Muscle of back (tissue), 13 donors: Measurements from ENCODE around the gene TAF1L. TPM values are rescaled to one million over a fixed set of nuclear protein-coding genes. Genes with fewer than 3 reads are reported as not detected.
"Not testable (repeated sequence)": the region's sequence is repeated elsewhere in the genome, so short reads cannot be mapped to it uniquely, and the experiment has no call there.

Experiments
- DNase-seq, 3 donors: peaks; one replicate each; pipeline versions ENCODE4 v3.0.0 to v3.0.0-alpha.2; 2013
- long read RNA-seq, 9 donors: transcript quantifications; one replicate each; lab custom pipeline, GENCODE V29; 2026
- polyA plus RNA-seq, 10 donors: library from polyadenylated mRNA; unstranded; fragments of 120-200 nt; gene quantifications; one replicate each; pipeline ENCODE4 v1.2.1, GENCODE V29; 2013; ENCODE audit not compliant: insufficient read length in 10 of 10

Gene TAF1L, protein sequence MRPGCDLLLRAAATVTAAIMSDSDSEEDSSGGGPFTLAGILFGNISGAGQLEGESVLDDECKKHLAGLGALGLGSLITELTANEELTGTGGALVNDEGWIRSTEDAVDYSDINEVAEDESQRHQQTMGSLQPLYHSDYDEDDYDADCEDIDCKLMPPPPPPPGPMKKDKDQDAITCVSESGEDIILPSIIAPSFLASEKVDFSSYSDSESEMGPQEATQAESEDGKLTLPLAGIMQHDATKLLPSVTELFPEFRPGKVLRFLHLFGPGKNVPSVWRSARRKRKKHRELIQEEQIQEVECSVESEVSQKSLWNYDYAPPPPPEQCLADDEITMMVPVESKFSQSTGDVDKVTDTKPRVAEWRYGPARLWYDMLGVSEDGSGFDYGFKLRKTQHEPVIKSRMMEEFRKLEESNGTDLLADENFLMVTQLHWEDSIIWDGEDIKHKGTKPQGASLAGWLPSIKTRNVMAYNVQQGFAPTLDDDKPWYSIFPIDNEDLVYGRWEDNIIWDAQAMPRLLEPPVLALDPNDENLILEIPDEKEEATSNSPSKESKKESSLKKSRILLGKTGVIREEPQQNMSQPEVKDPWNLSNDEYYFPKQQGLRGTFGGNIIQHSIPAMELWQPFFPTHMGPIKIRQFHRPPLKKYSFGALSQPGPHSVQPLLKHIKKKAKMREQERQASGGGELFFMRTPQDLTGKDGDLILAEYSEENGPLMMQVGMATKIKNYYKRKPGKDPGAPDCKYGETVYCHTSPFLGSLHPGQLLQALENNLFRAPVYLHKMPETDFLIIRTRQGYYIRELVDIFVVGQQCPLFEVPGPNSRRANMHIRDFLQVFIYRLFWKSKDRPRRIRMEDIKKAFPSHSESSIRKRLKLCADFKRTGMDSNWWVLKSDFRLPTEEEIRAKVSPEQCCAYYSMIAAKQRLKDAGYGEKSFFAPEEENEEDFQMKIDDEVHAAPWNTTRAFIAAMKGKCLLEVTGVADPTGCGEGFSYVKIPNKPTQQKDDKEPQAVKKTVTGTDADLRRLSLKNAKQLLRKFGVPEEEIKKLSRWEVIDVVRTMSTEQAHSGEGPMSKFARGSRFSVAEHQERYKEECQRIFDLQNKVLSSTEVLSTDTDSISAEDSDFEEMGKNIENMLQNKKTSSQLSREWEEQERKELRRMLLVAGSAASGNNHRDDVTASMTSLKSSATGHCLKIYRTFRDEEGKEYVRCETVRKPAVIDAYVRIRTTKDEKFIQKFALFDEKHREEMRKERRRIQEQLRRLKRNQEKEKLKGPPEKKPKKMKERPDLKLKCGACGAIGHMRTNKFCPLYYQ (N-terminal part only)
- polyA plus RNA-seq, result under 1 TPM in 6 of 10 donors, not detected in 4; 0.01 to 0.09 (median 0.07) TPM
- long read RNA-seq, donor 1, result 0 reads
- long read RNA-seq, donor 2, result 0 reads
- long read RNA-seq, donor 3, result 0 reads
- long read RNA-seq, donor 4, result 0 reads
- long read RNA-seq, donor 5, result 0 reads
- long read RNA-seq, donor 6, result 0 reads
- long read RNA-seq, donor 7, result 0 reads
- long read RNA-seq, donor 8, full-length matches to known transcripts, result 1 of 1 reads
- long read RNA-seq, donor 8, partial matches to known transcripts, result 0 of 1 reads
- long read RNA-seq, donor 8, other reads (novel, unspliced or antisense), result 0 of 1 reads
- long read RNA-seq, donor 9, result 0 reads

DNA sequence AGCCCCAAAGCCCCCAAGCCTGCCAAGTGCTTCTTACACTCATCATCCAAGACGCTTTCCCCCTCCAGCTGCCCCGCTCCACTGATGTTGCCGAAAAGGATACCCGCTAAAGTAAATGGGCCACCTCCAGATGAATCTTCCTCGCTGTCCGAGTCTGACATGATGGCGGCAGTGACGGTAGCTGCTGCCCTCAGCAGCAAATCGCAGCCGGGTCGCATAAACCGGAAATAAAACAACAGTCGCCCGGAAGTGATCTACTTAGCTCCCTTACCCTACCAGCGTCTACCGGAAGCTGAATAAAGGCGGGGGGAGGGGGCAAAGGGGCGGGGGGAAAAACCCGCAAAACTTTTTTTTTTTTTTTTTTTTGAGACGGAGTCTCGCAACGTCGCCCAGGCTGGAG lies at the start of gene TAF1L:
Gene TAF1L, minus strand, starts transcription at position 308 of the 400 bp plus-strand sequence. Its CDS starts 90 bp downstream, at position 218.
- no peak for DNase-seq

DNA sequence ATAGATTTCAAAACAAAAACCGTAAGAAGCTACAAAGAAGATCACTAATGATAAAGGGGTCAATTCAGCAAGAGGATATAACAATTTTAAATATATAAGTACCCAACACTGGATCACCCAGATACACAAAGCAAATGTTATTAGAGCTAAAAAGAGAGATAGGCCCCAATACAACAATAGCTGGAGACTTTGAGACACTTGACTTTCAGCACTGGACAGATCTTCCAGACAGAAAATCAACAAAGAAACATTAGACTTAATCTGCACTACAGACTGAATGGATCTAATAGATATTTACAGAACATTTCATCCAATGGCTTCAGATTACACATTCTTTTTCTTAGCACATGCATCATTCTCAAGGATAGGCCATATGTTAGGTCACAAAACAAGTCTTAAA lies 46.3 kb upstream of the TAF1L start:
- no peak for DNase-seq

DNA sequence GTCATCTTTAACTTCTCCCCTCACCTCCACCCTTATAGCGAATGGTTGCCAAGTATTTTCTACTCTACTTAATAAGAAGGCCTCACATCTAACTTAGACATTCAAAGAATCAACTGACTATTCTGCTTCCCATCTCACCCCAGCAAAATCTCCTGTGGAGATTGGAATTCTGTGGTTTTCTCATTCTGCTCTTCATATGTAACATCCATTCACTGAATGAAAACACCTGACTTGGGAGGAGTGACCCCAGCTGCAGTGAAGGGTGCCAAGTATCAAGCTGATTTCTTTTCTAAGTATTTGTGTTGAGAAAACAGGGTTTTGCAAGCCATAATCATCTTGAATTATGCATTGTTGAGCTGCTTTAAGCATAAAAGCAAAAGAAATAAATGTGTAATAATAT lies 42.5 kb upstream of the TAF1L start:
- DNase-seq, result peak; percentile 11 to 29 (median 23)

DNA sequence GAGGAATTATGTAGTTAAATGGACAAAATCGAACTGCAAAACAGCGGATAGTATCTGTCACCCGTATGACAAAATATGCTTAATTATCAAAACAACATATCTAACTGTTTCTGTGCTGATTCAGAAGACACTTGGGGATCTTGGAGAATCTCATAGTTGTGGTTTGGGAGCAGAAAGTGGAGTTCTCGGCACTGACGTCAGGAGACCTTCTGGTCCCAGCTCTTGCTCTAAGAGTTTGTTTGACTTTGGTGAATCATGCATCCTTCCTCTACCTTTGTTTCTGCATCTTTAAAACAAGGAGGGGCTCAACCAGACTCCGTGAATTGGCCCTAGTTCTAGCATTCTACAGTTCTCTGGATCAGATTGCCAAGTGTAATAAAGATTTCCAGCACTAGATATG lies 37.0 kb upstream of the TAF1L start:
- peak in 1 of 3 donors; percentile 71 for DNase-seq

DNA sequence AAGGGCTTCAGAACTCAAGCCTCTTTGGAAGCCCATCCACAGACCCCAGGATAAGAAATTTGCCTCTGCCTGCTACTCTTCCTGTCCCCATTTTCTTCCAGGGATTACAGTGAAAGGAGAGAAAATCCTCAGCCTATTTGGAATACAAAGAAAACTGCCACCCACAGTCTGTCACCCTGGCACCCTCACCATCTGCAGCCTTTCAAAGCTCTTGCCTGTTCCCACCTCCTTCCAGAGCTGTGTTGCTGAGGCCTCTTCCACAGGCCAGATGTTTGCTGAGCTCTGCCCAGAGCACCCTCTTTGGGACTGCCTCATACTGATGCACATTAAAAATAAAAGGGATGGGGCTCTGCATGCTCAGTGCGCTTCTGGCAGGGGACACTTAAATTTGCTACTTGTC lies 35.9 kb upstream of the TAF1L start:
- no peak for DNase-seq

DNA sequence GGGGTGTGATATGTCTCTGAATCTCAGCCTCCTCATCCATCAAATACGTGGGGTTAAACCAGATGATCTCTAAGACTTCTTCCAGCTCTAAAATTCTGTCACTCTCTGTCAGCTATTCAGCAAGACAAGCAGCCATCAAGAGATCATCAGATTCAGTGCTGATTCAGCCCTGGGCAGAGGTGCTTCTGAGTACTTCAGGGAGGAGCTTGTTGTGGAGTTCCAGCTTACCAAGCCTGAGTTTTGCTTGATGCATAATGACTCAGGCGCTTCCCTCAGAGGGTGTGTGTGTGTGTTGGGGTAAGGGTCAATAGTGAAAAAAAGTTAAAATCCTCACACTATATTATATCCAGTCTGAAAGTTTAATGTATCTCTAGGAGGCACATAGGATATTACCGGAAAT lies 29.6 kb upstream of the TAF1L start:
- no peak for DNase-seq

DNA sequence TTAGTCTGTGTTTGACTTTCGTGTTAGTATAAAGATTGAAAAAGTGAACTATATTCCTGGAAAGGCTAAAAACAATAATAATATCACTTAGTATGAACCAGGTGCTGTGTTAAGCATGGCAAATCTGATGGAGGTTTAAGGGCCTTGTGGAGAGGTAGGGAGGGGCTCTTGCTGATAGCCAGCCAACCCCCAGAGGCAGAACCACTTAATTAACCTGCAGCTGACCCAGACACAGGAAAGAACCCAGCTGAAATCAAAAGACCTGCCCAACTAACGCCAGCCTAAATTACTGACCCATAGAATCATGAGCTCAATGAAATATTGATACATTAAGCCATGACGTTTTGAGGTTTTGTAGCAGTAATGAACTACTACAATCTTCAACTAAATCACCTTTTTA lies 28.3 kb upstream of the TAF1L start:
- DNase-seq, result no peak

DNA sequence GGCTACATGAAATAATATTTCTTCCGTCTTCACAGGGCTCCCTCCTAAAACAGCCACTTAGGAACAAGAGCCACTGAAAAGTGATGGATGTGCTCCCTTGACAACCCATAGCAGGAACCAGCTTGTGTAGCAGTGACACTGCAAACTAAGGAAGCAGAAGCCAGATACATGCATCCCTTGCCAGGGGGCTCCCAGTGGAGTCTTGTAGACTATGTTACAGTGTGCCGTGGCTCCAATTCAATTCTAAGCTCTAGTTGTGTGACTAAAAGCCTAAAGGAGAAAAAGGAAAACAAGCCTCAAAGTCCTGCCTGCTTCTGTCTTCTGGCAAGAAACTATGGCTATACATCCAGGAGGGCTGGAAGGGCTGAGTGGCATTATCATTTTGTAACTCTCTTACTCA lies 12.2 kb upstream of the TAF1L start:
- peak; percentile 13 to 73 (median 53) for DNase-seq

DNA sequence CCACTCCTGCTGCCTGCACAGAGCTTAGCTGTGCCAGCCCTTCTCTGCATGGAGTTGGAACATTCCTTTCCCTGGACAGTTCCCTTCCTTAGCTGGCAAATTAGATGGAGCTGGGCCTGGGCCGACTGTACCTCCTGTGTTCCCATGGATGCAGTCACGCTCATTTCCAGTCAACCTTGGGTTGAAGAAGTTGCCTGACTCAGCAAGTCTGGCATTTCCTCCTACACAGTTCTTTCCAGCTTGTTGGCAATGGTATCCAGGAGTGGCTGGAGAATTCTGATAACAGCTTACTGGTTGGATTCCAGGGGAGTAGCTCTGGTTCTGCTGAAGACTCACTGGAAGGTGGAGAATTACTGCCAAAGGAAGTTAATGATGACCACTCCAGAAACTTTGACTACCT lies 9.2 kb upstream of the TAF1L start:
- peak in 1 of 3 donors; percentile 67 for DNase-seq

DNA sequence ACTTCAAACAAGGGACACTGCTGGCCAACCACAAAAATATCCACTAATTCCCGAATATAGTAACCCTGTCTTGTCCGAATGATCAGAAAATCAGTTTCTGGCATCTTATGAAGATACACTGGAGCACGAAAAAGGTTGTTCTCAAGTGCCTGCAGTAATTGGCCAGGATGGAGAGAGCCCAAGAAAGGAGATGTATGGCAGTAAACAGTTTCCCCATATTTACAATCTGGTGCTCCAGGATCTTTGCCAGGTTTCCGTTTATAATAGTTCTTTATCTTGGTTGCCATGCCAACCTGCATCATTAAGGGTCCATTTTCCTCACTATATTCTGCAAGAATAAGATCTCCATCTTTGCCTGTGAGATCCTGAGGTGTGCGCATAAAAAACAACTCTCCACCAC lies 2.3 kb downstream of the TAF1L start:
- DNase-seq, result not testable (repeated sequence)

DNA sequence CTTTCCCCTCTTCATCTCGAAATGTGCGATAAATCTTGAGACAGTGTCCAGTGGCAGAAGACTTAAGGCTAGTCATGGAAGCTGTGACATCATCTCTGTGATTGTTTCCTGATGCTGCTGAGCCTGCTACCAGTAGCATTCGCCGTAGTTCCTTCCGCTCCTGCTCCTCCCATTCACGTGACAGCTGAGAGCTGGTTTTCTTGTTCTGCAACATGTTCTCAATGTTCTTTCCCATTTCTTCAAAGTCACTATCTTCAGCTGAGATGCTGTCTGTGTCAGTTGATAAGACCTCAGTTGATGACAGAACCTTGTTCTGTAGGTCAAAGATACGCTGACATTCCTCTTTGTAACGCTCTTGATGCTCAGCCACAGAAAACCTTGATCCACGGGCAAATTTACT lies 3.5 kb downstream of the TAF1L start:
- DNase-seq, result no peak

DNA sequence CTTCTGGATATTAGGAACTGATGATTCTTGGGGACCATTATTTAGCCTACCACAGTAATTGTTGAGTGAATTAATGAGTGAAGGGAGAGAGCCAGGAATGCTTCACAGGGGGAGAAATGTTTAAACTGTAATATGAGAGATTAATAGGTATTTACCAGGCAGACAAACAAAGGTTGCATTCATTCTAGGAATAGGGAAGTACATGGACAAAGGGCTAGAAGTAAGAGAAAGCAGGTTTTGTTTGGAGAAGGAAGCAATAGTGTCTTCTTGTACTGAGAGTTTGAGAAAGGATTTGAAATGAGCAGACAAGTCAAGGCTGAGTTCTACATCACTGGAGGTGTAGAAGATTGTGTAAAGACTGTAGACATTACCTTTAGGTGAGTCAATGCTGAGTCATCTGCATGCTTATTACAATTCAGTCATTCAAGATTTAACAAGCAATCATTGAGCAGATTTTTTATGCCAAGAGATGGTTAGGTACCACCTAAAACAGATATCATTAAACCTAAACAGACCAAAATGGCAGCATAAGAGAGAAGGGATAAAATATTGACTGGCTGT lies 8.0 kb downstream of the TAF1L start:
- no peak for DNase-seq

DNA sequence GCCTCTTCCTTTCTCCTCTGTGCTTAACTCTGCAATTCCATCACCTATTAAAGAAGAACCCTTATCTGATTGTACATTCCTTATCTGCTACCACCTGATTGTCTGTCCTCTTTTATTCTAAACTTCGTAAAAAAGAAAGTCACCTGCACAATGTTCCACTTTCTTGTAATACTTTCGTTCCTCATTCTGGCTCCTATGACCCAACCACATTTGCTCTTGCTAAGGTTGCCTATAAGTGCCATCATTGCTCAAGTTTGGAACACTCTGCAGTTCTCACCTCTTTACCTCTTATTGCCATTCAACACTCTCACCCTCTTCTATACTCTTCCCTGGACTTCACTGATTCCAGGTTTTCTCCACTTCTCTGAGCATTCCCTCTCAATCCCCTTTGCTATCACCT lies 10.1 kb downstream of the TAF1L start:
- no peak for DNase-seq

DNA sequence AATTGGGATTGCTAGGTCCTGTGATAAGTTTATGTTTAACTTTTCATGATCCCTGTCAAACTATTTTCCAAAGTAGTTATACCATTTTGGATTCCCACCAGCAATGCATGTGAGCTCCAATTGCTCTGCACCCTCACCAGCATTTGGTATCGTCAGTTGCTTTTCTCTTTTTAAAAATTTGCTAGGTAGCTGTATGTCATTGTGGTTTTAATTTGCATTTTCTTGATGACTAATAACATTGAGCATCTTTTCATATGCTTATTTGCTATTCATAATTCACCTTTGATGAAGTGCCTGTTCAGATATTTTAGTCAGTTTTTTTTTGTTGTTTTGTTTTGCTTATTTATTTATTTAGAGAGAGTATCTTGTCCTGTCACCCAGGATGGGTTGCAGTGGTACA lies 12.5 kb downstream of the TAF1L start:
- DNase-seq, result no peak

DNA sequence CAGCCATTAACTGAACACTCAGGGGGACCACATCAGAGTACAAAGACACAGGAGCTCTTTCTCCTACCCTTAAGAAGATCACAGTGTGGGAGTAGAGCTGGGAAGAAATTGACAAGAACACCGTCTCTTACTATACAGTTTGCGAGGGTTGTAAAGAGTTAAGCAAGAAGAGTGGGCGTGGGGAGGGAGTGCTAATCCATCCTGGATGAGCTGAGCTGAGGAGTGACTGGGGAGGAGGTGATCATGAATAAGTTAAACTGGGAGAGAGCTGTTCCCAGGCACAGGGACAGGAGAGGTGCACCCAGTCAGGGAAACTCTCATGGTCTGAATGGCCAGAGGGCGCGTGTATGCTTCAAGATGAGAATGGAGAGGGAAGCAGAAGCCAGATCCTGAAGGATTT lies 17.2 kb downstream of the TAF1L start:
- no peak for DNase-seq

DNA sequence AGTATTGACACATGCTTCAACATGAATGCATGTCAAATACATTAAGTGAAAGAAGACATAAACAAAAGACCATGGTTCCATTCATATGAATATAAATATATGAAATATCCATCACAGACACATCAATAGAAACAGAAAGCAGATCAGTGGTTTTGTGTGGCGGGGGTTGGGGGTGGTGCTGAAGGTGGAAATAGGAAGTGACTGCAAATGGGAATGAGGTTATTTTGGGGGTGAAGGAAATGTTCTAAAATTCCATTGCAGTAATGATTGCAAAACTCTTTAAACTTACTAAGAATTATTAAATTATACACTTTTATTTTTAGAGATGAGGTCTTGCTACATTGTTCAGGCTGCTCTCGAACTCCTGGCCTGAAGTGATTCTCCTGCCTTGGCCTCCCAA lies 28.7 kb downstream of the TAF1L start:
- no peak for DNase-seq

DNA sequence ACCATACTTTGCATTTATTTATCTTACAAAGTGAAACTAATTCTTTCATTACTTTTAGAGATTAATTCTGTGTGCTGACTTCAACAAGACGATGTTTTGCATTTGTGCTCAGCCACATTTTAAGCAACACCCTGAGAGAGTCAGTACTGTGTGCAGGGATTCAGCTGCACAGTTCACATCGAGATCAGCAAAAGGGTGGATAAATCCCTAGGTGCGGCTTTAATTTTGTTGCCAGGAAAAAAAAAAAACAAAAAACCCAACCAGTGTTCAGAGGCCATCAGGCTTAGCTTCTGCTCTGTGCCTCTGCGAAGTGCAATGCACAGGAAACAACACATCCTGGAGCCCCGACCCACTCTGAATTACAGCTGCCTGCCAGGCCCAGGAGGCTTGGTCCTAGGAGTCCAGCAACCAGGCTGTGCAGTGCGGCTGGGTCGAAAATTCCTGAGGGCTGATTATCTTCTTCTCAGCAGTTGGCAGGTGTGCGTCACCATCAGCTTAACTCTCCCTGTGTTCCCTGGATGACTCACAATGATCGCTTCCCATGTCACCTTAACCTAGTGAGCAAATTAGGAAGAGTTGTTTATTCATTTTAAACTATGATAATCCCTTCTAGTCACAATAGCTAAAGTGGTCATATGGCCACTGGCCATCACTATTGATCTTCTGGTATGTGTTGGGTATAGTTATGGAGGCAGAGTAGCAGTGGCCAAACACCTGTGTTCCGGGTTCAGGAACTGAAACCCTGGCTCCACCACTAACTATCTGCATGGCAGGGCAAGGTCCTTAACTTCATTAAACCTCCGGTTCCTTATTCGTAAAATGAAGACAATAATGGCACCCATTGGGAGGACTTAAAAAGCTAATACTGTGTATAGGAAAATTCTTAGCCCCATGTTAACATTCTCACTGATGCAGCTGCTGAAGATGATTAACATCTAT lies 31.3 kb downstream of the TAF1L start:
- DNase-seq, result no peak

DNA sequence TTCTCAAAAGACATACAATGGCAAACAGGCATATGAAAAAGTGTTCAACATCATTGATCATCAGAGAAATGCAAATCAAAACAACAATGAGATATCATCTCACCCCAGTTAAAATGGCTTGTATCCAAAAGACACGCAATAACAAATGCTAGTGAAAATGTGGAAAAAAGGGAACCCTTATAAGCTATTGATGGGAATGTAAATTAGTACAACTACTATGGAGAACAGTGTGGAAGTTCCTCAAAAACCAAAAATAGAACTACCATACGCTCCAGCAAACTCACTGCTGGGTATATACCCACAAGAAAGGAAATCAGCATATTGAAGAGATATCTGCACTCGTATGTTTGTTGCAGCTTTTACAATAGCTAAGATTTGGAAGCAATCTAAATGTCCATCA lies 36.4 kb downstream of the TAF1L start:
- not testable (repeated sequence) for DNase-seq

DNA sequence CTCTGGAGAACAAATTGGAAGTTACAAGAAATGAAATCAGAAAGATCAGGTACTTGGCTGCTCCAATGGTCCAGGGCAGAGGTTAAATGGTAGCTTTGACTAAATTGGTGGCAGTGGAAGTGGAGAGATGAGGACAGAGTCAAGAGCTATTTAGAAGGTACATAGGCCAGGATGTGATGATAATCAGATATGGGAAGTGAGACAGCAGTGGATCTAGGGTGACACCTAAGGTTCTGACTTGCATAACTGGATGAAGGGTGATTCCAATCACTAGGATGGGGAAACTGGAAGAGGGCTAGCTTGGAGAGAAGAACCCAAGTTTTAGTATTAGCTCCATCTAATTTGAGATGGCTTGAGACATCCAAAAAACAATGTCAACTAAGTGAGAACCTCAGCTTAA lies 38.5 kb downstream of the TAF1L start:
- DNase-seq, result no peak
